H4 (cell line): ENCODE data around the gene MYLIP. TPM values are rescaled to one million over a fixed set of nuclear protein-coding genes. Genes with fewer than 3 reads are reported as not detected.

Source experiments
- DNase-seq: peaks from one replicate; pipeline ENCODE4 v3.0.0-alpha.2; 2015; ENCODE audit warnings: low spot score
- total RNA-seq: library from RNA; depleted of rRNA; stranded (reverse); fragments of >200 nt; shearing (Covaris generic); gene quantifications from 2 replicates; pipeline ENCODE4 v1.2.3, GENCODE V29; 2014; rRNA removed

MYLIP gene
- 15.9 and 16.9 TPM in 2 replicates for total RNA-seq

DNA sequence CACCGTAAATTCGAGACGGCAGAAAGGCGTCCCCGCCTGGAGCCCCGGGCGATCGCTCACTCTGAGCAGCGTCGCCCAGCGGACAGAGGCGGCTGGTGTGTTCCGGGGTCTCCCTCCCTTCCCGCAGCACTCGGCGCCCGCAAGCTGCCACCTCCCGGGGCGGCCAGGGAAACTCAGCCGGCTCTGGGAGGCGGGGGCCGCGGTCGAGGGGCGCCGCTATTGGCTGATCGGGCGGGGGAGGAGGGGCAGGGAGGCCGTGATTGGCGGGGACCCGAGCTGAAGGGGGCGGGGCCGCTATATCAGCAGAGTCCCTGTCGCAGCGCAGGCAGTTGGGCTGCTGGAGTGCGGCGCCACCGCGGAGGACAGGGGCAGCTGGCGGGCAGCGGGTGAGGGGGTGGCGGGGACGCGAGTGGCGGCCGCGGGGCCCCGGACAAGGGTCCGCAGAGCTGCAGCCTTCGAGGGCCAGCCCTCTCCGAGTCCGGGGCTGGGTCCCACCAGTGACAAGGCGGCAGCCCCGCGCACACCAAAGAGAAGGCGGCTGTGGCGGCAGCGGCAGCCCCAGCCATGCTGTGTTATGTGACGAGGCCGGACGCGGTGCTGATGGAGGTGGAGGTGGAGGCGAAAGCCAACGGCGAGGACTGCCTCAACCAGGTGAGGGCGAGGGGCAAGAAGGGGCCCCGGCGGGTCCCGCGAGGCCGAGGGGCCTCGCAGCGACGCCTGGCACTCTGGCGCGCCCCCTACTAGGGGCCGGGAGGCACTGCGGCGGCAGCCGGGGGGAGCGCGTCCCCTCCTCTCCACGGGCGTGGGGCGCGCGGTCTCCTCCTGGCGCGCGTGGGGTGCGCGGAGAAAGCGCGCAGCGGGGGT is at the start of gene MYLIP:
TSS of gene MYLIP (plus strand) at position 328 of the 864 bp plus-strand sequence. CDS start at position 565, 237 bp downstream.
- peak; percentile 90 for DNase-seq

- DNase-seq = no peak
Observed at GRCh38 chr6:16079354-16079753, 49.5 kb upstream of the MYLIP start.

DNA sequence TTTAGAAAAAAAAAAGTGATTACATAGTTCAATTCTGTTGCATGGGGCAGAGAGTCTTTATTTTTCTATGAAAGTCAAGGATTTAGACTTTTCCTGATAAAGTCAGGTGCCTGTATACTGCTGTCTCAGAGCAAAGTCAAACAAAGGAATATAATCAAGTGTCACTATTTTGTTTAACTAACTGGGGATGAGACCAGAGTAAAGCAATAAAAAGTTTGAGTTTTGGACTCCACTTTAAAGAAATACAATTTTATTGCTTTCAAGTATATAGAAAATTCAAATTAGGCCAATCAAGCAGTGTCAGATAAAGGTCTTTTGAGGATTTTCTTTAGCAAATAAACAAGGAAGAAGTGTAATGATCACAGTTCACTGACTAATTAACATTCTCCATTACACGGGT is 48.7 kb upstream of the MYLIP start:
- DNase-seq = no peak

DNA sequence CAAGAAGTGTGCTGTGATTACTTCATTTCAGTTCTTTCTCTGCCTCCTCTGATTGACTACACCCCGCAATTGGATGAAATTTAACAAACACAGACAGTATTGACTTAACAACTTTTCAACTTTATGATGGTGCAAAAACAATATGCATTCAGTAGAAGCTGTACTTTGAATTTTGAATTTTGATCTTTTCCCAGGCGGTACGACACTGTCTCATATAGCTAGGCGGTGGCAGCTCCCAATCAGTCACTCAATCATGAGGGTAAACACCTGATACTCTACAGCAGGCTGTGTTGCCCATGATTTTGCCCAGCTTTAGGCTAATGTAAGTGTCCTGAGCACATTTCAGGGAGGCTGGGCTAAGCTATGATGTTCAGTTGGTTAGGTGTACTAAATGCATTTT is 47.6 kb upstream of the MYLIP start:
- no peak for DNase-seq

GRCh38 chr6:16082361-16082760 is 46.5 kb upstream of the MYLIP start:
- no peak for DNase-seq

DNA sequence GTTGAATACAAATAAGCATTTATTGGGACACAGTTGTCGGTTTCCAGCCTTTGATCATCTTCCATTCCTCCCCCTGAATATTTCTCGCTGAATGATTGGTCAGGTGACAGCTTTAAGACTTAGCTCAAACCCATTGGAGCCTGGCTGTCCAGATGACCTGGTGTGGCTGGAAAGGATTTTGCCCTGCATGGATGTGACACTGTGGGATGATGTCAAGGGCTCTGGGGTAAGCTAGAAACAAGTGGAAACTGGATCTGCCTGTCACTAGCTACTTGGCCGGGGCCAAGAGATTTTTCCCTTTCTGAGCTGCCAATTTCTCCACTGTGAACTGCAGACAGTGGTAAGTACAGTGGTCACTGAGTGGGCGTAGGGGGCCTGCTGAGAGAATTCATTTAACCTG is 41.9 kb upstream of the MYLIP start:
- DNase-seq = no peak

GRCh38 chr6:16087386-16087785 is 41.5 kb upstream of the MYLIP start:
- DNase-seq = no peak

DNA sequence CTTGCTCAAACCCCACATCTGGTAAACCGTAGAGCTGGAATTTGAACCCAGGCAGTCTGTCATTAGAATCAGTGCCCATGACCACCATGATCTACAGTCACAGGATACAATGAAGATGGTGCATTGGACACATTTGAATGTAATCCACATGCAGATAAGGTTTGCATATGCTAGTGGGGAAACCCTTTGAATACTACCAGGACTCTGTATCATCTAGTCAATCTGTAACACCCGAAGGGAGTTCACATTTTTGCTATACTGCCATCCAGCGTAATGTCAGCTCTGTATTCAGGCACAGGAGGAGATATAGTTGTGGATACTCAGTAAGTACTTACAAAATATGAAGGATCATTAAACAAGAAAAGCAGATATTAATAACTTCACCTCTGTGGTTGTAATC is 40.5 kb upstream of the MYLIP start:
- DNase-seq = no peak

DNA sequence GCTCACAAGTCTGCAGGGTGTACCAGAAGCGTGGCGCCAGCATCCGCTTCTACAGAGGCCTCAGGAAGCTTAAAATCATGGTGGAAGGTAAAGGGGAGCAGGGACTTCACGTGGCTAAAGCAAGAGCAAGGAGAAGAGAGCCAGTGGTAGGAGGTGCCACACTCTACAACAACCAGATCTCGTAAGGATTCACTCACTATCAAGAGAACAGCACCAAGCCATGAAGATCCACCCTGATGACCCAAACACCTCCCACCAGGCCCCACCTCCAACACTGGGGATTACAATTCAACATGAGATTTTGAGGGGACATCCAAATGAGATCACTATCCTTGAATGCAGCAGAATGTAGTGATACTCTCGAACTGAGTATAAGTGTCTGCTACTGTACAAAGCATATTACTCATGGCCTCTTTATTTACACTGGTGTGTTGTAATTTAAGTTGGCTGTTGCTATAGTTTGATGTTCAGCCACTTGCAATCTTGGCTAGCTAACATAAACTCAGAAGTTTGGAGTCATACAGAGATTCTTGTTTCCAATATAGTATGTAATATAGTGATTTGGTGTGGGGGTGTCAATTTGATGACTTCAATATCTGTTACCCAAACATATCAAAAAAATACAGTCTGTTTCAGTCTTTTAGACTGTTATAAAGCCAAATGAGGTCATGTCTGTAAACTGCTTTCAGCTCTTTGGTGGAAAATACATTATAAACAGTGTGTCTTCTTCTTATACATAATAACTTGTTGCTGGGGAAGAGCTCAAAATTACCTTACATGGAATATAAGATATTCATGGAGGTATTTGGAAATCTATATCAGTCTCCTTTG is 39.4 kb upstream of the MYLIP start:
- peak; percentile 14 for DNase-seq

GRCh38 chr6:16090452-16090851 is 38.4 kb upstream of the MYLIP start:
- no peak for DNase-seq

GRCh38 chr6:16090920-16091319 is 38.0 kb upstream of the MYLIP start:
- no peak for DNase-seq

DNA sequence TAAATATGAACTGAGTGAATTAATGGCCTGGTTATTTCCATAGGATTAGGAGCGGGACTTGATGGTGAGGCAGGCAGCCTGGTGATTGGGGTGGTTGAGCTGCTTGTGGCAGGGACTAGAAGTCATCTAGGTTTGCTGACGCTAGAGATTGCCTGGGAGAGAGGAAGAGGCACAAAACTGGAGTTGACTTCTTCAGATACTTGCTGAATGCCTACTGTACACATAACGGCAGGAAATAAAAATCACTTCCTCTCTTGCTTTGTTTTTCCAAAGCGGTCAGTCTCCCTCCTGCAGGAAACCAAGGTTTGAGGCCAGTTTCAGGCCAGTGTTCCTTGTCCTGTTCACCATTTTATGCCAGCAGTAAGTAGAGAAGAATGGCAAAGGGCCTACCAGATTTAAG is 36.7 kb upstream of the MYLIP start:
- no peak for DNase-seq

DNA sequence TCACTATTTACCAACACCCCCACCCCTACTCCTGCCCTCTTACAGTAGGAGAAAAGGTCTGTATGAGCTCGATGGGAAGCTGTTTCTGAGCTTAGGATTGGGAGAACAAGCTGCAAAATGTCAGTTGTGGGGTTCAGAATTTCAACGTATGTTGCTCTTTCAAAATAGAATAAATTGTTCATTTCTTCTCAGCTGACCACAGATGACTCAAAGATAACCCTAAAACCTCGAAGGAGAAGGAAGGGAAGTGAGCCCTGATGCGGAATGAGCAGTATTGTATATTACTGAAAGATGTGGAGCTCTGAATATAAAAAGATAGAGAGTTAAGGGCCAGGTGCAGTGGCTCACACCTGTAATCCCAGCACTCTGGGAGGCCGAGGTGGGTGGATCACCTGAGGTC is 35.9 kb upstream of the MYLIP start:
- no peak for DNase-seq

DNA sequence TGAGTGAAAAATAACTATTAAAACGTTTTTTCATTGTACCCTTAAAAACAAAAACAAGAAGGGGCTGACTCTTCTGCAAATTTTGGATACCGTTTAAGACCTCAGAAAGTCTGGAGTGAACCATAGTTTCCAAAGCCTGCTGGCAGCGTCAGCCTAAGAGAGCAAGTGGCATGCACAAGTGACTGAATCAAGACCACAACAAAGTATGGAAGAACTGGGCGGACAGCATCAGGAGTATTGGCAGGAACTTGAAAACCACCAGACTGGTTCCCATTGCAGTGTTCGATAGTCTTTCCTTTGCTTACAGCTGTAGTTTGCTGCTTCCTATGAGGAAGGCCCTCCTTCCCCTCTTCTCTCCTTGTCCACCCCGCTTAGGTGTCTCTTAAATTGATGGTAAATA is 33.7 kb upstream of the MYLIP start:
- no peak for DNase-seq

DNA sequence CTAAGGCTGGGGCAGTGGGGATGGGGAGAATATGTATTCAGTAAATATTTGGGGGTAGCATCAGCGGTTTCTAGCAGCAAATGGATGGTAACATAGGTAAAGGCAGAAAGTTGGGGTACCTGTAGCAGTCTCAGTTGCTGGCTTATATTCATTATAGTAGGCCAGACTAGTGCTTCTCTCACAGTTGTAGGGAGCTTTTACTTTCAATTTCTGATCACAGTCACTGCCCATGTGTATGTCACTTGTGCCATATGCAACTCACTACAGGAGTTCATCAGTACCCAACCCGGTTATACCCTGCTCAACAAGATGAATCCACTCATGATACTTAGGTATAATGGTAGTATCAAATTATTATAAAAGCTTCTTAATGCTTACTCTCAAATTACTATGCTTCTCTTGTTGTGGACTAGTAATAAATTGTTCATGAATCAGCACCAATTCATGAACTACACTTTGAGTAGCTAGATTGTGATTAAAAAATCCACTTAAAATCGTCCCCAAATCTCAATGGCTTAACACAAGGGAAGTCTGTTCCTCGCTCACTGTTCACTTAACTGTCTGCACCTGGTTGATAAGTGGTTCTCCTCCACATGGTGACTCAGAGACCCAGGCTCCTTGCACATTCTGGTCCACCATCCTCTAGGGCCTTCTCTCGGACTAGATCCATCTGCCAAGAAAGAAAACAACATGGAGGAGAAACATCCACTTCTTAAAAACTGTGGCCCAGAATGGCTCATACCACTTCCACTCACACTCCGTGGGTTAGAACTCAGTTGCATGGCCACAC is 31.3 kb upstream of the MYLIP start:
- DNase-seq = no peak

DNA sequence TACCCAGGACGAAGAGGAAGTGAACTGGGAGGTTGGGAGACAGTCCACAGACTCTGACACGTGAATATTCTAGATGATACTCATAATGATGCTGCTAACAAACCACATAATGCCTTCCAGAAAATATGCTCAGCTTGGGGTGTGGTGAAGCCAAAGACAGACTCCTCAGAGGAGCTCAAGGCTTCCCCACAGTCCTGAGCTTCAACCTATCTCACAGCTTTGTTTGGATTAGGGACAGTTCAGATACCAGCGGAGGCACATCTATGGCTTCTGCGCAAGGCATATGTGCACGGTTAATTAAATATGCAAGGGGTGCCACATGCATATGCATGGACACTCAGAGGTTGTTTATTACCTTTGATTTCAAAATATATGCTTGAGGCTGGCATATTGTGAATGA is 30.7 kb upstream of the MYLIP start:
- DNase-seq = no peak

DNA sequence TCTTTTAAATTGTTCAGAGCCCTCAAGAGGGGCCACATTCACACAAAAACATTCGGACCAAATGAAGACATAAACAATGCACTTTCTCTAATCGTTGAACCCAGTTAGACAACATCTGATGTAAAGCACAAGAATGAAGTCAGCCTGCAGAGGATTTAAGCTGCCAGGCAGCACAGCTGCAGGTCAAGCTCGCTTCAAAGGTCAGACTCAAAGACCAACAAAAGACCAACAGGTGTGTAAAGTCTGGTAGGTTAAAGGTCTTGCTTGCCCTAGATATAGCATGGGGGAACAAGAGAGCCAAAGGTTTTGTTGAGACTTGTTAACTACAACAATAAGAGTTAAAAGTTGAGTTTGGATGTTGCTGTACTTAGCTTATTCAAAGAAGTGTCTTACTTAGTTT is 26.7 kb upstream of the MYLIP start:
- DNase-seq = no peak

DNA sequence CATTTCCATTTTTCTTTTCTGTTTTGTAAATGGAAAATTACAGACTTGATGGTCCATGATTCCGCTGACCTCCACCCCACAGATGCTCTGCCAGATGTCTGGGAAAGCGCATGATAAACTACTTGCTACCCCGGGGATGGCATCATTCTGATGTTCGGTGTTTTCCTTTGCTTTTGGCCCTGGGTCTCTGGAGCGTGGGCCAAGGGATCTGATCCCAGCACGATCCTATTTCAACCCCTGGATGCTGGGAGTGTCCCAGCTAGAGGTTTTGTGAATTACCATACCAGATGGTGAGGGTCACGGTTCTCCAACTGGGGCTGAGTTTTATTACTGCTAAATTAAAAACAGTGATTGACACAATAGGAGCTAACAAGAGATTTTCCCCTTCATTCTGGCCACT is 25.2 kb upstream of the MYLIP start:
- DNase-seq = no peak

DNA sequence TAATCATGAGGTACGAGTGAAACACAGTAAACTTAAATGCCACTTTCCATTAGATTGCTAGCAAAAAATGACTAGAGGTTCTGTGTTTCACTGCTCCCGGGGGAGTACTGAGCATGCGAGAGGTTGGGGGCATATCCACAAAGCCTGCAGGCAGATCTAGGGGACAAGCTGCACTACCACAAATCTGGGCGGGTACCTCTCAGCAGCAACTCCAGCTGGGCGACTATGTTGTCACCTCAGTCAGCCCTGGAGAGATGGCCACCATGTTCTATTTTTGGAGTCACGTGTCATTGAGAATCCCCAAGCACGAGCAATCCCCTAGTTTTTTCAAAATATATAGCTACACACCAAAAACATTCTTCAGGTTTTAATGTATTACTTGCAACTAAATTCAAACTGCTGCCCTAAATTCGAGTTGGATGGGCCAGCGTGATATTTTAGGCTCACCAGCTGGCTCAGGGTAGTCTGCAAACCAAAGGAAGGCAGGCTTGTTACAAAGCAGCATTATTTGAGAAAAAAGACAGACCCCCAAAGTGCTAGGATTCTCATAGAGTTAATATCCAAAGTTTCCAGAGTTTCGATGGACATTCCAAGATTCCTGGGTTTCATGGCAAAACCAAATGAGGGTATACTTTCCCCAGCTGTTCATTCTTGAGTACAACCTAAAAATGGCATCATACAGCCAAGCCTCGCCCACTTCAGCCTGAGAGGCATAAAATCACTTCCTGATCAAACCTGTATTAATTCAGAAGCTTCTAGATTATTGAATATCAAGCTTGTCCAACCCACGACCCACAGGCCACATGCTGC is 24.1 kb upstream of the MYLIP start:
- no peak for DNase-seq

GRCh38 chr6:16105854-16106253 is 23.0 kb upstream of the MYLIP start:
- no peak for DNase-seq
